A549 (cell line): ENCODE results near the gene ASMT.

Experiments
- POLR2A ChIP-seq: IDR thresholded peaks from 2 replicates; pipeline ENCODE4 v1.6.1; 2012; ENCODE audit warnings: mild to moderate bottlenecking, low read length
- TF ChIP-seq, protein P1 (sequence below): IDR thresholded peaks from 2 replicates; pipeline ENCODE4 v1.6.1; 2012

DNA sequence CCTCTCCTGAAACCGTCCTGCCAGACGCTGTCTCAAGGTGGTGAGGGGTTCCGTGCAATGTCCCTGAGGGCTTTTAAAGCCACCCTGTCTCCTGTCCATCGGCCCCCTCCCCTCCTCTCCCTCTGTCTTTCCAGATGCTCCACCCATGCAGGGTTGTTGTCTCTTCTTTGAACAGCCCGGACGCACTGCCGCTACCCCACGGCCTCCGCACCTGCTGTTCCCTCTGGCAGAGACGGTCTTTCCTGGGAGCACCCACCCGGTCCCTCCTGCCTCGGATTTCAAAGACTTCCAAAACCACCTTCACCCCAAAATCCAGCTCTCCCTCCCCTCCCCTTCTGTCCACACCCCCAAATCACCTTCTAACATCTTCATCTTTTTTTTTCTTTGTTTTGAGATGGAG is 4.1 kb upstream of the ASMT start:
- TF ChIP-seq, protein P1, sequence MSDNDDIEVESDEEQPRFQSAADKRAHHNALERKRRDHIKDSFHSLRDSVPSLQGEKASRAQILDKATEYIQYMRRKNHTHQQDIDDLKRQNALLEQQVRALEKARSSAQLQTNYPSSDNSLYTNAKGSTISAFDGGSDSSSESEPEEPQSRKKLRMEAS: no peak
- TF ChIP-seq POLR2A: no peak
